ENCODE results near the gene AP4B1.

- no peak for TF ChIP-seq GATA2 (IDR thresholded peaks at IDR 0.05; ENCODE audit: low read depth, low read length)
- no peak for TF ChIP-seq GATA3 (IDR thresholded peaks at IDR 0.05; ENCODE audit: low read depth, low read length)
These were observed 29.4 kb upstream of the AP4B1 start for GRCh38 chr1:113934006-113934405.

Measured in SH-SY5Y (cell line).